Common myeloid progenitor, CD34-positive (primary cell): ENCODE results near the gene CDC42EP5.

Experiments
- CTCF ChIA-PET: fragments of 350-600 bp; sonication (Branson Sonifier 250); formaldehyde crosslinking; loops from one replicate; lab custom pipeline; 2021; ENCODE audit warnings: antibody characterized with exemption; lab: Charles Lee
- POLR2A ChIA-PET: fragments of 350-600 bp; sonication (Branson Sonifier 250); formaldehyde crosslinking; loops from one replicate; lab custom pipeline; 2021; ENCODE audit warnings: antibody characterized with exemption; lab: Charles Lee
- DNase-seq, 3 donors: peaks; one replicate each; pipeline versions ENCODE4 v3.0.0 to v3.0.0-alpha.2; 2013
- H3K27ac ChIP-seq, 2 experiments: 1 replicate in 1 of 2; 2 replicates in 1 of 2; pipeline ENCODE4 v1.7.0; 2013; ENCODE audit warnings: inconsistent platforms in 2 of 2, low read length in 2 of 2, mild to moderate bottlenecking in 2 of 2, low read depth in 1 of 2, moderate library complexity in 1 of 2; ENCODE audit not compliant: severe bottlenecking in 2 of 2, insufficient read depth in 1 of 2, poor library complexity in 1 of 2
- H3K27me3 ChIP-seq, 5 experiments: replicated peaks in 2 of 5; 1 replicate in 3 of 5; 2 replicates in 2 of 5; pipeline versions ENCODE4 v1.6.1 to v1.7.0; 2013; ENCODE audit warnings: low read length in 4 of 5, mild to moderate bottlenecking in 2 of 5, moderate library complexity in 2 of 5, inconsistent platforms in 1 of 5; ENCODE audit not compliant: insufficient read depth in 5 of 5, control insufficient read depth in 4 of 5
- H3K36me3 ChIP-seq, 4 experiments: 1 replicate in 2 of 4; 2 replicates in 2 of 4; pipeline versions ENCODE4 v1.6.1 to v1.7.0; 2013; ENCODE audit warnings: low read length in 3 of 4, control low read depth in 1 of 4, mild to moderate bottlenecking in 1 of 4; ENCODE audit not compliant: control insufficient read depth in 4 of 4, insufficient read depth in 4 of 4
- H3K4me1 ChIP-seq, 4 experiments: 1 replicate in 3 of 4; 2 replicates in 1 of 4; pipeline versions ENCODE4 v1.6.1 to v1.7.1; 2013; ENCODE audit warnings: low read length in 3 of 4, mild to moderate bottlenecking in 3 of 4, control low read depth in 1 of 4, inconsistent platforms in 1 of 4, moderate library complexity in 1 of 4; ENCODE audit not compliant: control insufficient read depth in 4 of 4, insufficient read depth in 4 of 4; ENCODE audit errors: control extremely low read depth in 1 of 4
- H3K4me3 ChIP-seq, 7 experiments: 1 replicate in 4 of 7; 2 replicates in 3 of 7; pipeline versions ENCODE4 v1.5.1 to v1.7.0; 2013; ENCODE audit warnings: mild to moderate bottlenecking in 7 of 7, low read length in 6 of 7, moderate library complexity in 6 of 7, inconsistent platforms in 2 of 7, low read depth in 2 of 7, control low read depth in 1 of 7; ENCODE audit not compliant: insufficient read depth in 4 of 7, control insufficient read depth in 1 of 7; ENCODE audit errors: extremely low read depth in 1 of 7
- H3K9me3 ChIP-seq, 5 experiments: 1 replicate in 4 of 5; 2 replicates in 1 of 5; pipeline versions ENCODE4 v1.6.1 to v1.7.1; 2013; ENCODE audit warnings: low read length in 4 of 5, mild to moderate bottlenecking in 2 of 5, inconsistent platforms in 1 of 5, low read depth in 1 of 5, moderate library complexity in 1 of 5; ENCODE audit not compliant: control insufficient read depth in 4 of 5, insufficient read depth in 2 of 5; ENCODE audit errors: control extremely low read depth in 1 of 5
- WGBS: methylation state at CpG from one replicate; pipeline ENCODE4 v1.1.5; 2013; ENCODE audit not compliant: insufficient coverage; 5-methylcytosine and 5-hydroxymethylcytosine counted together

CDC42EP5 gene

DNA sequence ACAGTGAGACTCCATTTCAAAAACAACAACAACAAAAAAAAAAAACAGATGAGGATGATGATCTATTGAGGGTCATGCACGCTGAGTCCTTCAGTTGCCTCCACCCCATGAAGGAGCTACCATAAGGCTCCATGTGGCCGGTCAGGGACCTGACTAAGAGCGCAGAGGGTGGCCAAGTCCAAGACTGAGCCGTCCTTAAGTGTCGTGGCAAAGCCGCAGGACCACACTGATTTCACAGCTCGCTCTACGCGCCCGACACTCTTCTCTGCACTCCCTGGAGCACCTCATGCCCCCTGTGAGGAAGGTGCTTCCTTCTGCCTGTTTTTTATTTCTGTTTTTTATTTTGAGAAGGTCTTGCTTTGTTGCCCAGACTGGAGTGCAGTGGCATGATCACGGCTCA is 45.5 kb downstream of the CDC42EP5 start:
- ChIA-PET POLR2A (no interaction called here), CTCF (interaction anchor here (1.4 to 7.3 kb wide), 2 partner anchors 11 to 12 kb away, joined by 3 to 45 read pairs; no protein-coding TSS in a partner anchor)
- DNase-seq = no peak
- no peaks in the 10 kb centered on the region for H3K9me3 ChIP-seq
- H3K4me1 ChIP-seq = peaks cover 0 to 11% (median 8%) of the 10 kb centered on the region in 4 experiments
- H3K27ac ChIP-seq = no peak overlapping the region
- 78% methylated on average over 7 of the region's 11 CpGs for WGBS
- peaks cover 0 to 22% (median 5%) of the 10 kb centered on the region in 5 experiments for H3K27me3 ChIP-seq
- H3K4me3 ChIP-seq = no peak overlapping the region
- no peaks in the 10 kb centered on the region for H3K36me3 ChIP-seq

GRCh38 chr19:54426291-54426931 is 46.7 kb downstream of the CDC42EP5 start:
- Histone ChIP-seq H3K27ac (no peak overlapping the region), H3K27me3 (peaks cover 0 to 22% (median 5%) of the 10 kb centered on the region in 5 experiments), H3K36me3 (no peaks in the 10 kb centered on the region), H3K4me3 (no peak overlapping the region), H3K4me1 (peaks cover 0 to 11% (median 8%) of the 10 kb centered on the region in 4 experiments), H3K9me3 (no peaks in the 10 kb centered on the region)
- CTCF ChIA-PET = interaction anchor here (7.3 kb wide), 1 partner anchor 13 kb away, joined by 45 read pairs; no protein-coding TSS in a partner anchor
- DNase-seq = no peak
- WGBS = 76% methylated on average over 13 of the region's 17 CpGs
- POLR2A ChIA-PET = interaction anchor here (0.7 kb wide), 1 partner anchor 216 kb away, joined by 3 read pairs; no protein-coding TSS in a partner anchor

DNA sequence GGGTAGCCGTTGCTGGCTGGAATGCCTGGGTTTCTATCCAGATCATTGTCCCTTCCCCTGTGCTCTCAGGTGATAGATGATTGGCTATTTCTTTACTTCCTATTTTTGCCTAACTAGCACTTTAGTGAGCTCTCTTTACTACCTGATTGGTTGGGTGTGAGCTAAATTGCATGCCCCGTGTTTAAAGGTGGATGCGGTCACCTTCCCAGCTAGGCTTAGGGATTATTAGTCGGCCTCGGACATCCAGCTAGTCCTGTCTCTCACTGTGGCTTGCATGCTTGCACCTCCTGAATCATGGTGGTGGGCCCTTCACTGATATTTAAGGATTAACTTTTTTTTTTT is 47.7 kb downstream of the CDC42EP5 start:
- peaks cover 0 to 6% (median 5%) of the 10 kb centered on the region in 4 experiments for H3K4me1 ChIP-seq
- H3K4me3 ChIP-seq = no peak overlapping the region
- CTCF ChIA-PET = interaction anchor here (0.7 to 7.3 kb wide), 4 partner anchors 10 to 112 kb away, joined by 3 to 45 read pairs (median 3); partner anchors contain the start of genes LILRA5 and TTYH1
- no peaks in the 10 kb centered on the region for H3K36me3 ChIP-seq
- peaks cover 0 to 22% (median 5%) of the 10 kb centered on the region in 5 experiments for H3K27me3 ChIP-seq
- no peaks in the 10 kb centered on the region for H3K9me3 ChIP-seq
- POLR2A ChIA-PET = interaction anchor here (0.7 kb wide), 1 partner anchor 215 kb away, joined by 3 read pairs; no protein-coding TSS in a partner anchor
- DNase-seq = no peak
- H3K27ac ChIP-seq = no peak overlapping the region
- 52% methylated on average over 4 of the region's 5 CpGs for WGBS

DNA sequence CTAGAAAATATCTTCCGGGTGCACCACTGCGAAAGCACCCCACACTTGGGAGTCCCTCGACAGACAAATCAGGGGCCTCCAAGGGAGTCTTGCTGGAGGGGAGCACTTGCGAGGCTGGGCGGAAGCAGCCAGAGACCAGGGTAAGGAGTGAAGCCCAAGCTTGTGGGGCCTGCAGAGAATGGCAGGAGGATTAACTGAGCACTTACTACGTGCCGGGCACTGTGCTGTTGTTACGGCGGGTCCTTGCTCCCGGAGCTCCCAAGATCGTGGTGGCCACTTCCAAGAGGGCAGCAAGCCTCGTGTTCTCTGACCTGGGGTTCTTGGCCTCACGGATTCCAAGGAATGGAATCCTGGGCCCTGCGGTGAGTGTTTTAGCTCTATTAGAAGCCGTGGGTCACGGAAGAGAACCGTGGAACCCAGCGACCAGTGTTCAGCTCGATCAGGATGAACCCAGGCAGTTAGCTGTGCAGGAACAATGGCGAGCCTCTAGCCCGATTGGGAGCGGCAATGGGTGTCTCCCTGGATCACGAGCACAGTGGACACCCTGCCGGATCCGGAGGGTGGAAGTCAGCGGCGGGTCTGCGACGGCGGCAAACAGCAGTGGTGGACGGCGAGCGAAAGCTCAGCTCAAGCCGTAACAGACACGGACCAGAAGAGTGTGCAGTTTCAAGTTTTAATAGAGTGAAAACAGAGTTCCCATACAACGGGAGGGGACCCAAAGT is 48.3 kb downstream of the CDC42EP5 start:
- peaks cover 0 to 22% (median 4%) of the 10 kb centered on the region in 5 experiments for H3K27me3 ChIP-seq
- H3K4me1 ChIP-seq = peaks cover 0 to 2% (median under 1%) of the 10 kb centered on the region in 4 experiments
- no peak for DNase-seq
- no peak overlapping the region for H3K27ac ChIP-seq
- POLR2A ChIA-PET = no interaction called here
- no peak overlapping the region for H3K4me3 ChIP-seq
- no peaks in the 10 kb centered on the region for H3K36me3 ChIP-seq
- WGBS = 91% methylated on average over 30 of the region's 36 CpGs
- CTCF ChIA-PET = interaction anchor here (0.7 to 7.3 kb wide), 5 partner anchors 9 to 112 kb away, joined by 3 to 45 read pairs (median 3); partner anchors contain the start of genes LILRA5 and TTYH1
- no peaks in the 10 kb centered on the region for H3K9me3 ChIP-seq

DNA sequence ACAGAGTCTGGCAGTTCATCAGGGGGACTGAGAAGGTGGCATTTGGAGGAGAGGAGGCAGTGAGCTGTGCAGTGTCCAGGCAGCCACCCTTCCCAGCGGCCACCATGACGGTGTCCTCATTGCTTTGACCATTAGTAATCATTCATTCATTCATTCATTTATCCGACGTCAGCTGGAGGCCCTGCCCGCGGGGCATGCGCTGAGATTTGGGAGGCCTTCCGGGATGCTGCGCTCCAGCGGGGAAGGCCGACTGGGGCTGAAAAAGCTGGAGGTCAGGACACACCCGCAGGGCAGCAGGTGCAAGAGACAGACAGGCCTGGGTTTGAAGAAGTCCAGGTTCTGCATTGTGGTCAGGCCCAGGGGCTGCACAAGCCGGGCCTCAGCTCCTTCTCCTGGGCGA is 48.9 kb downstream of the CDC42EP5 start:
- WGBS = 88% methylated on average over 11 of the region's 14 CpGs

DNA sequence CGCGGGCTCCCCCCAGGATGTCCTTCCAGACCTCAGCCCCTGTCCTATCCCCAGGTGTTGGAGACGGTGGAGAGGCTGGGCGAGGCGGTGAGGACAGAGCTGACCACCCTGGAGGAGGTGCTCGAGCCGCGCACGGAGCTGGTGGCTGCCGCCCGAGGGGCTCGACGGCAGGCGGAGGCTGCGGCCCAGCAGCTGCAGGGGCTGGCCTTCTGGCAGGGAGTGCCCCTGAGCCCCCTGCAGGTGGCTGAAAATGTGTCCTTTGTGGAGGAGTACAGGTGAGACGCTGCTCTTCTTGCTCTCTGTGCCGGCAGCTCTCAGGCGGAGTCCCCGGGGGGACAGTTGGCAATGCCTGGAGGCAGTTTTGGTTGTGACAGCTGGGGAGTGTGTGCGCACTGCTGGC is 51.0 kb downstream of the CDC42EP5 start:
- no peaks in the 10 kb centered on the region for H3K9me3 ChIP-seq
- peaks cover 0 to 12% (median 0%) of the 10 kb centered on the region in 5 experiments for H3K27me3 ChIP-seq
- no peak overlapping the region for H3K4me3 ChIP-seq
- ChIA-PET CTCF (interaction anchor here (1.1 to 2.1 kb wide), 4 partner anchors 15 to 33 kb away, joined by 3 to 9 read pairs (median 4); no protein-coding TSS in a partner anchor), POLR2A (no interaction called here)
- H3K36me3 ChIP-seq = no peaks in the 10 kb centered on the region
- H3K27ac ChIP-seq = no peak overlapping the region
- 95% methylated on average over 15 of the region's 20 CpGs for WGBS
- peaks cover 0 to 21% (median 19%) of the 10 kb centered on the region in 4 experiments for H3K4me1 ChIP-seq
- no peak for DNase-seq

More for the DNA sequence above, 48.9 kb downstream of the CDC42EP5 start:
- ChIA-PET CTCF (interaction anchor here (0.9 to 7.3 kb wide), 3 partner anchors 8 to 53 kb away, joined by 3 to 45 read pairs (median 4); no protein-coding TSS in a partner anchor), POLR2A (no interaction called here)
- Histone ChIP-seq H3K27ac (no peak overlapping the region), H3K4me3 (no peak overlapping the region), H3K9me3 (no peaks in the 10 kb centered on the region), H3K4me1 (peaks cover 0 to 2% (median 0%) of the 10 kb centered on the region in 4 experiments), H3K27me3 (peaks cover 0 to 20% (median 0%) of the 10 kb centered on the region in 5 experiments), H3K36me3 (no peaks in the 10 kb centered on the region)
- DNase-seq = no peak
